PFSK-1 (cell line): Measurements from ENCODE around the gene HSD17B7.

Experiments
- FOXP2 ChIP-seq: optimal IDR thresholded peaks from 2 replicates; pipeline ENCODE3; 2011; ENCODE audit warnings: borderline replicate concordance, control low read depth, inconsistent platforms; ENCODE audit not compliant: insufficient read depth; ENCODE audit errors: extremely low read length, extremely low read depth
- POLR2AphosphoS5 ChIP-seq: IDR thresholded peaks from 2 replicates; pipeline ENCODE4 v1.6.1; 2012; ENCODE audit warnings: low read depth, mild to moderate bottlenecking, control low read depth, low read length, moderate library complexity
- SIN3A ChIP-seq: IDR thresholded peaks from 2 replicates; pipeline ENCODE4 v1.6.1; 2012; ENCODE audit warnings: mild to moderate bottlenecking, low read length, moderate library complexity, borderline replicate concordance; ENCODE audit not compliant: insufficient read depth
- TAF1 ChIP-seq: IDR thresholded peaks from 2 replicates; pipeline ENCODE4 v1.6.1; 2012; ENCODE audit warnings: low read length, control low read depth, borderline replicate concordance; ENCODE audit not compliant: insufficient read depth
- TF ChIP-seq, protein P1 (sequence below), 2 experiments: IDR thresholded peaks; 2 replicates each; pipeline versions ENCODE4 v1.6.1 to v1.8.0; 2011 to 2012; ENCODE audit warnings: low read depth in 2 of 2, low read length in 2 of 2, control low read depth in 1 of 2, inconsistent platforms in 1 of 2, mild to moderate bottlenecking in 1 of 2, moderate library complexity in 1 of 2; ENCODE audit not compliant: insufficient read depth in 1 of 2

HSD17B7 gene

DNA sequence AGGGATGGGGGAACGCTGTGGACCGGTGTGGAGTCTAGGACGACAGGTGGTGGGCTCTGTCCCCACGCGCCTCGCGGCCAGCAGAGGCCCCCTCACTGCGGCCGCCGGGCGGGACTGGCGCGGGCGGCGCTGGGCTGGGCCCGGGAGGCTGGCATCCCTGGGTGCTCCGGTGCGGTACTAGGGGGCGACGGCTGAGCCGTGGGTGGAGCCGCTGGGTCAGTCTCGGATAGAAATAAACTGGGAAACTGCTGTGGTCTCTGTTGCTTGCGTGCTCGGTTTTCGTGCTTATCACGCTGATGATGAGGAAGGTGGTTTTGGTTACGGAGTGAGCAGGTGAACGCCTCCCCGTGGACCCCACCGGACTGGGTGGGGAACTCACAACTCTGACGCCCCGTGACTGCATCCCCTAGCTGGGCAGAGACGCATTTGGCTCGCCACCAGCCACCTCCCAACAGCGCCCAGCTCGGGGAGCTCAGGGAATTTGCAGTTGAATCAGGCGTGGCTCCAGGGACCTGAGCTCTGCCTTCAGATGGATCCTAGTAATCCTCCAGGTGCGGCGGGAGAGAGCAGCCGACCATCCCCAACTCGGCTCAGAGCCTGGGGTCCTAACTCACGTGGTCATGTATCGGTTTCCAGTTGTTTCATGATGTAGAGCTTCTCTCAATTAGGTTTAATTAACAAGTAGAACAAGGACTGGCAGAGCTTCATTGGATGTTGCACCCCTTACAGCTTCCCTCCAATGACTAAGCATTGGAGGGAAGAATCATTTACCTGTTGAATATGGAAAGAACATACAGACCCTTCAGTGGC, 32.1 kb downstream of the HSD17B7 start:
- no peak for TF ChIP-seq POLR2AphosphoS5

DNA sequence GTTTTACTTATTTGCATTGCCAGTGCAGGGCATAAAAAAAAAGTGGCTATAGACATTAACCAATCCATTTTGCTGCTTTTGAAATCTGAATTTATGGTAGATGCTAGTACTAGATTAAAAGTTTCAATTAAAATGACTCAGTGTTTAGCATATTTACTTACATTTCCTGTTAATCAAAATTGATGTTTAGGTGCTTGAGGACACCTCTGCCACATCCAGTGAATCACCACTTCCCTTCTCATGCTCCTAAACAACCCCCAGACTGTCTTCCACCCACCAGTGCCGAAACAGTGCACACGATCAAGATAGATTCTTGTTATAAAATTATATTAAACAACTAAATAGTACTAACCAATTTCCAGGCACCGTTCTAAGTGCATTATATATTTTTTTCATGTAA, 32.7 kb downstream of the HSD17B7 start:
- no peak for TF ChIP-seq TAF1
- no peak for TF ChIP-seq POLR2AphosphoS5
- TF ChIP-seq, protein P1, sequence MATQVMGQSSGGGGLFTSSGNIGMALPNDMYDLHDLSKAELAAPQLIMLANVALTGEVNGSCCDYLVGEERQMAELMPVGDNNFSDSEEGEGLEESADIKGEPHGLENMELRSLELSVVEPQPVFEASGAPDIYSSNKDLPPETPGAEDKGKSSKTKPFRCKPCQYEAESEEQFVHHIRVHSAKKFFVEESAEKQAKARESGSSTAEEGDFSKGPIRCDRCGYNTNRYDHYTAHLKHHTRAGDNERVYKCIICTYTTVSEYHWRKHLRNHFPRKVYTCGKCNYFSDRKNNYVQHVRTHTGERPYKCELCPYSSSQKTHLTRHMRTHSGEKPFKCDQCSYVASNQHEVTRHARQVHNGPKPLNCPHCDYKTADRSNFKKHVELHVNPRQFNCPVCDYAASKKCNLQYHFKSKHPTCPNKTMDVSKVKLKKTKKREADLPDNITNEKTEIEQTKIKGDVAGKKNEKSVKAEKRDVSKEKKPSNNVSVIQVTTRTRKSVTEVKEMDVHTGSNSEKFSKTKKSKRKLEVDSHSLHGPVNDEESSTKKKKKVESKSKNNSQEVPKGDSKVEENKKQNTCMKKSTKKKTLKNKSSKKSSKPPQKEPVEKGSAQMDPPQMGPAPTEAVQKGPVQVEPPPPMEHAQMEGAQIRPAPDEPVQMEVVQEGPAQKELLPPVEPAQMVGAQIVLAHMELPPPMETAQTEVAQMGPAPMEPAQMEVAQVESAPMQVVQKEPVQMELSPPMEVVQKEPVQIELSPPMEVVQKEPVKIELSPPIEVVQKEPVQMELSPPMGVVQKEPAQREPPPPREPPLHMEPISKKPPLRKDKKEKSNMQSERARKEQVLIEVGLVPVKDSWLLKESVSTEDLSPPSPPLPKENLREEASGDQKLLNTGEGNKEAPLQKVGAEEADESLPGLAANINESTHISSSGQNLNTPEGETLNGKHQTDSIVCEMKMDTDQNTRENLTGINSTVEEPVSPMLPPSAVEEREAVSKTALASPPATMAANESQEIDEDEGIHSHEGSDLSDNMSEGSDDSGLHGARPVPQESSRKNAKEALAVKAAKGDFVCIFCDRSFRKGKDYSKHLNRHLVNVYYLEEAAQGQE (IDR thresholded peaks at IDR 0.05; ENCODE audit: insufficient read depth in 1 of 2, low read depth in 2 of 2, low read length in 2 of 2), result no peak
- TF ChIP-seq SIN3A, result no peak
- TF ChIP-seq FOXP2, result no peak

DNA sequence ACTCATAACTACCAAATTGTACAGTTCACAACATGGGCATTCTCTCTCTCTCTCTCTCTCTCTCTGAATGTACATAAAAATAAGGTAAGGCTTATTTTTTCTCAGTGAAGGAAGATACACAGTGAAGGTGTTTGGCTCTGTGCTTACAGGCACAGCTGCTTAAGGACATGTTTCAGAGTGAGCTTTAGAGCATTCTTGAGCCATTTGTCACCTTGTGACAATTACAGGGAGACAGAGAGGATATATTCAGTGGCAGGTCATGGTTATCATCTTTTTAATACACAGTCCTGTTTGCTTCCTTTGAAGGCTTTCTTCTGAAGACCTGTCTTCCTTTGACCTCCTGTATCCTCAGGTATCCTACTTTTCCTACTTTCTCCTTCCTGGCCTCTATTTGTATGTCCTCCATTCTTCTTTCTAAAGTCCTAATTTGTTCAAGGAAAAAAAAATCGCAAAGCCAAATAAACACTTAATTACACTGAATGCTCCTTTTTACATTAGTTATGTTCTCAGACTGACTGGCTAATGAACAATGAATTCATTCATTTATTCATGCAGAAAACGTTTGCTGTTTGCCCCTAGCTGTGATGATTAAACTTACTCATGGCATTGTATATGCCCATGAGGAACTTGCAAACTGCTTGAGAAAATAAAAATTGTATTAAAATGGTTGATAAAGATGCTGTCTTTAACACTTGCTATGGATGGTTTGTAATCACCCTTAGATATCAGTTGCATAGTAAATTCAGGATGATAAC, 33.4 kb downstream of the HSD17B7 start:
- TF ChIP-seq TAF1 (no peak), POLR2AphosphoS5 (no peak), SIN3A (no peak)
- TF ChIP-seq, protein P1 (IDR thresholded peaks at IDR 0.05; ENCODE audit: insufficient read depth in 1 of 2, low read depth in 2 of 2, low read length in 2 of 2), result no peak

DNA sequence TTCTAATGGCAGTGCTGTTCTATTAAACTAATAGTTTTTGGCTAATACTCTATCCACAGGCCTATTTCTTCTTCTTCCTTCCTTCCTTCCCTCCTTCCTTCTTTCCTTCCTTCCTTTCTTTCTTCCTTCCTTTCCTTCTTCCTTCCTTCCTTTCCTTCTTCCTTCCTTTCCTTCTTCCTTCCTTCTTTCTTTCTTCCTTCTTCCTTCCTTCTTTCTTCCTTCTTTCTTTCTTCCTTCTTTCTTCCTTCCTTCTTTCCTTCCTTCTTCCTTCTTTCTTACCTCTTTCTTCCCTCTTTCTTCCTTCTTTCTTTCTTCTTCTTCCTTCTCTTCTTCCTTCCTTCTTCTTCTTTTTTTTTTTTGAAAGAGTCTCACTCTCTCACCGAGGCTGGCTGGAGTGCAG, 38.8 kb downstream of the HSD17B7 start:
- TF ChIP-seq SIN3A (no peak), FOXP2 (no peak), POLR2AphosphoS5 (no peak), TAF1 (no peak)
- TF ChIP-seq, protein P1 (IDR thresholded peaks at IDR 0.05; ENCODE audit: insufficient read depth in 1 of 2, low read depth in 2 of 2, low read length in 2 of 2), result no peak

DNA sequence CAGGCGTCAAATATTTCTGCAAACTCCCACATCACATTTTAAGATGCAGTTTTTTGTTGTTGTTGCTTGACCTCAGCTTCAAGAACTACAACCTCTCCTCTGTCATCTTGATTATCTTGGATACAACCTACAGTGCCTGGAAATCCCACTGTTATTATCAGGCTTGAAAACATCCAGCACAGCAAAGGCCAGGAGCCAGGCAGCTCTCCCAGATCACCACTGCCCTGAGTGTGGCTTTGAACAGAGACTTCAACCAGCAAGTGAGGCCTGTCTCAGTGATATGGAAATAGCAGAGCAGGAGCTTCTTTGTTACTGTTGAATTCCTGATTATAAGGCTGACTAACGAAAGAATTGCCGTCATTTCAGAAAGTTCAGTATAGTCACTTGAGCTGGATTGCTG, 42.0 kb downstream of the HSD17B7 start:
- TF ChIP-seq TAF1 (no peak), SIN3A (no peak), FOXP2 (no peak), POLR2AphosphoS5 (no peak)
- TF ChIP-seq, protein P1 (IDR thresholded peaks at IDR 0.05; ENCODE audit: insufficient read depth in 1 of 2, low read depth in 2 of 2, low read length in 2 of 2), result no peak
